Hepatocyte (in vitro differentiated cells): ENCODE results near the gene KCNK18. TPM values are rescaled to one million over a fixed set of nuclear protein-coding genes. Genes with fewer than 3 reads are reported as not detected.

ENCODE experiments used
- DNase-seq: peaks from one replicate; pipeline ENCODE4 v3.0.0-alpha.2; 2016; ENCODE audit warnings: low spot score
- H2AFZ ChIP-seq: fragments of 200-600 bp; sonication (generic); 2 replicates; pipeline ENCODE4 v1.6.0; 2016; ENCODE audit warnings: antibody characterized with exemption, mild to moderate bottlenecking
- H3K27ac ChIP-seq: fragments of 200-600 bp; sonication (generic); 2 replicates; pipeline ENCODE4 v1.5.1; 2016; ENCODE audit warnings: mild to moderate bottlenecking
- H3K27me3 ChIP-seq: fragments of 200-600 bp; sonication (generic); 2 replicates; pipeline ENCODE4 v1.6.1; 2016
- H3K36me3 ChIP-seq: fragments of 200-600 bp; sonication (generic); replicated peaks from 2 replicates; pipeline ENCODE4 v1.5.1; 2016; ENCODE audit warnings: low read depth; ENCODE audit not compliant: insufficient read depth
- H3K4me1 ChIP-seq: fragments of 200-600 bp; sonication (generic); 2 replicates; pipeline ENCODE4 v1.5.1; 2016; ENCODE audit warnings: mild to moderate bottlenecking, moderate library complexity; ENCODE audit not compliant: insufficient read depth
- H3K4me2 ChIP-seq: fragments of 200-600 bp; sonication (generic); 2 replicates; pipeline ENCODE4 v1.6.0; 2016
- H3K4me3 ChIP-seq: fragments of 200-600 bp; sonication (generic); 2 replicates; pipeline ENCODE4 v1.5.1; 2016; ENCODE audit warnings: mild to moderate bottlenecking
- H3K79me2 ChIP-seq: fragments of 200-600 bp; sonication (generic); 2 replicates; pipeline ENCODE4 v1.6.0; 2017; ENCODE audit warnings: mild to moderate bottlenecking
- H3K9me2 ChIP-seq: fragments of 200-600 bp; sonication (generic); replicated peaks from 2 replicates; pipeline ENCODE4 v1.6.0; 2017; ENCODE audit warnings: mild to moderate bottlenecking; ENCODE audit not compliant: insufficient read depth
- H3K9me3 ChIP-seq: fragments of 200-600 bp; sonication (generic); 2 replicates; pipeline ENCODE4 v1.5.1; 2016; ENCODE audit warnings: low read depth, mild to moderate bottlenecking
- H4K20me1 ChIP-seq: fragments of 200-600 bp; sonication (generic); 2 replicates; pipeline ENCODE4 v1.6.0; 2016; ENCODE audit warnings: mild to moderate bottlenecking; ENCODE audit not compliant: insufficient read depth, poor library complexity, severe bottlenecking
- CTCF ChIP-seq: fragments of 200-600 bp; sonication (generic); IDR thresholded peaks from 2 replicates; pipeline ENCODE4 v1.5.1; 2016; ENCODE audit warnings: antibody characterized with exemption, mild to moderate bottlenecking; ENCODE audit not compliant: poor library complexity
- EZH2 ChIP-seq: fragments of 200-600 bp; sonication (generic); IDR thresholded peaks from 2 replicates; pipeline ENCODE4 v1.6.1; 2016; ENCODE audit warnings: antibody characterized with exemption, mild to moderate bottlenecking, borderline replicate concordance
- EZH2phosphoT487 ChIP-seq: fragments of 200-600 bp; sonication (generic); IDR thresholded peaks from one replicate; pipeline ENCODE4 v1.6.1; 2018; ENCODE audit warnings: antibody characterized with exemption, mild to moderate bottlenecking, low read depth, moderate library complexity; ENCODE audit not compliant: unreplicated experiment, severe bottlenecking
- WGBS: methylation state at CpG from one replicate; pipeline ENCODE4 v1.1.6; 2016; ENCODE audit warnings: low lambda C conversion rate; ENCODE audit errors: missing lambda C conversion rate; 5-methylcytosine and 5-hydroxymethylcytosine counted together
- polyA plus RNA-seq: library from polyadenylated mRNA; unstranded; fragments of >200 nt; fragmentation: Nextera tagmentation; extraction: Ambion mirVana; gene quantifications from 2 replicates; pipeline ENCODE4 v1.2.1, GENCODE V29; 2016
- total RNA-seq: library from RNA; depleted of rRNA; stranded (reverse); fragments of >200 nt; gene quantifications from 2 replicates; pipeline ENCODE4 v1.2.3, GENCODE V29; 2014

Gene KCNK18
- total and polyA plus RNA-seq, 2 experiments from 2014 or later, result not detected

- 55% methylated on average over 13 of the region's 15 CpGs for WGBS
- no peak overlapping the region for H3K27ac ChIP-seq
- no peaks in the 10 kb centered on the region for H3K9me2 ChIP-seq
- H3K4me1 ChIP-seq, result peaks cover 10% of the 10 kb centered on the region
- H2AFZ ChIP-seq, result no peak overlapping the region
- no peak overlapping the region for H3K4me3 ChIP-seq
- H3K4me2 ChIP-seq, result peak overlapping the region; percentile 86
- H4K20me1 ChIP-seq, result no peaks in the 10 kb centered on the region
- no peak for TF ChIP-seq EZH2
- no peak for TF ChIP-seq CTCF
- no peak for DNase-seq
- H3K79me2 ChIP-seq, result no peaks in the 10 kb centered on the region
- no peaks in the 10 kb centered on the region for H3K36me3 ChIP-seq
- peaks cover 73% of the 10 kb centered on the region for H3K27me3 ChIP-seq
- H3K9me3 ChIP-seq, result no peaks in the 10 kb centered on the region
Measured at GRCh38 chr10:117239721-117240620, 42.7 kb downstream of the KCNK18 start.

- H3K9me3 ChIP-seq, result no peaks in the 10 kb centered on the region
- WGBS, result 6% methylated on average over 25 of the region's 93 CpGs
- H3K9me2 ChIP-seq, result no peaks in the 10 kb centered on the region
- H3K4me3 ChIP-seq, result peak within 1 kb of the TSS; percentile 23
- no peak within 1 kb of the TSS for H3K27ac ChIP-seq
- H3K27me3 ChIP-seq, result peaks cover 65% of the 10 kb centered on the region
- no peaks in the 10 kb centered on the region for H4K20me1 ChIP-seq
- H3K36me3 ChIP-seq, result no peaks in the 10 kb centered on the region
- DNase-seq, result no peak
- peak within 1 kb of the TSS; percentile 86 for H3K4me2 ChIP-seq
- no peaks in the 10 kb centered on the region for H3K79me2 ChIP-seq
- peaks cover 10% of the 10 kb centered on the region for H3K4me1 ChIP-seq
- no peak for TF ChIP-seq CTCF
- no peak for TF ChIP-seq EZH2phosphoT487
- TF ChIP-seq EZH2, result peak; percentile 69
- H2AFZ ChIP-seq, result peak within 1 kb of the TSS; percentile 40
Measured at GRCh38 chr10:117240621-117241529, 43.6 kb downstream of the KCNK18 start, which contains the start of gene SLC18A2. TSS of gene SLC18A2 (plus strand) at chr10:117241114. CDS start at chr10:117241694, 580 bp downstream.

- Histone ChIP-seq H3K27ac (no peak overlapping the region), H3K4me2 (peak overlapping the region; percentile 86), H3K9me3 (no peaks in the 10 kb centered on the region), H3K27me3 (peaks cover 58% of the 10 kb centered on the region), H3K36me3 (no peaks in the 10 kb centered on the region), H3K4me3 (peak overlapping the region; percentile 23), H4K20me1 (no peaks in the 10 kb centered on the region), H2AFZ (peak overlapping the region; percentile 40), H3K9me2 (no peaks in the 10 kb centered on the region), H3K4me1 (peaks cover 10% of the 10 kb centered on the region), H3K79me2 (no peaks in the 10 kb centered on the region)
- no peak for TF ChIP-seq EZH2phosphoT487
- TF ChIP-seq EZH2, result peak; percentile 42
- DNase-seq, result peak; percentile 37
- WGBS, result 13% methylated on average over 33 of the region's 56 CpGs
Measured at GRCh38 chr10:117241541-117242462, 44.5 kb downstream of the KCNK18 start.
